ENCODE measurements around the gene STK33. TPM values are rescaled to one million over a fixed set of nuclear protein-coding genes. Genes with fewer than 3 reads are reported as not detected.

STK33 gene
- polyA plus RNA-seq, 1 donor from 2014 or later, result 13.9 TPM

DNA sequence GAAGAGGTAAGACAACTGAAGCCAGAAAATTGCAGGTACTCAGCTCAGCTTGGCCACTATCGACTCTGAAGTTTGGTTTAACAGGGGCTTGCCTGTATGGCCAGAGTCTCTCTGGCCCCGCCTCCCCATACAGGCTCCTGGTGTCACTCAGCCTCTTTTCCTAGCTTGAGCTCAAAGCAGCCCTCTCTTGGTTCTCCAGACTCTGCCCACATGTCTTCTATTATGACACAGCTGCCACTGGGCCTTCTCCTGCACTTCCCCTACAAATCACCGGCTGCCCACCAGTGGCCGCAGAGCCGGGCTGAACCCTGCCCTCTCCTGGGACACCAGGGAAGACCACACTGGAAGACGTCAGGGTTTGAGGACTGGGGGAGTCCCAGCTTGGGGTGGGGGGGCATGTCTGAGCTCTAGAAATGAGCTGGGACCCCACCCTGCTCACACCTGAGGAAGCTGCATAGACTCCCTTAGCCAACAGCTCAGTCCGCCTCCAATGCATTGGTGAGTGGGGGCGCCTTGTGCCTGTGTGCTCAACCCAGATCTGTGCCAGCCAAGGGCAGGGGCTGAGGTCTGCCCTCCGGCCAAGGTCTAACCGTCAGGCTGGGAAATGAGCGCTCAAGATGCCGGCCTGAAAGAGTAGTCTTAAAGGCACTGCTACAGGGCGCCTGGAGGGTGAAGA, 236.0 kb downstream of the STK33 start:
- Histone ChIP-seq H3K4me3 (ENCODE audit: low read length) (no peak overlapping the region), H3K9me3 (ENCODE audit: low read length) (no peaks in the 10 kb centered on the region), H3K27ac (ENCODE audit: low read length) (no peak overlapping the region), H3K9me2 (ENCODE audit: insufficient read depth, low read length) (no peaks in the 10 kb centered on the region), H3K79me2 (replicated peaks; ENCODE audit: insufficient read depth, low read length) (no peaks in the 10 kb centered on the region), H4K20me1 (ENCODE audit: insufficient read depth) (no peaks in the 10 kb centered on the region), H3K36me3 (ENCODE audit: insufficient read depth, low read length) (no peaks in the 10 kb centered on the region), H3K27me3 (ENCODE audit: insufficient read depth, low read depth, low read length) (no peaks in the 10 kb centered on the region), H2AFZ (ENCODE audit: low read depth, low read length) (no peak overlapping the region), H3F3A (ENCODE audit: insufficient read depth, low read length, poor library complexity, severe bottlenecking) (no peaks in the 10 kb centered on the region), H3K9ac (ENCODE audit: low read length) (no peak overlapping the region), H3K4me2 (ENCODE audit: low read length) (no peak overlapping the region)
- TF ChIP-seq SMC3 (conservative IDR thresholded peaks at IDR 0.05; ENCODE audit: poor library complexity) (no peak), POLR2AphosphoS5 (IDR thresholded peaks at IDR 0.05) (no peak), EZH2 (IDR thresholded peaks at IDR 0.05; ENCODE audit: borderline replicate concordance, insufficient read depth, low read length, poor library complexity, severe bottlenecking) (no peak)
- TF ChIP-seq, protein P1, sequence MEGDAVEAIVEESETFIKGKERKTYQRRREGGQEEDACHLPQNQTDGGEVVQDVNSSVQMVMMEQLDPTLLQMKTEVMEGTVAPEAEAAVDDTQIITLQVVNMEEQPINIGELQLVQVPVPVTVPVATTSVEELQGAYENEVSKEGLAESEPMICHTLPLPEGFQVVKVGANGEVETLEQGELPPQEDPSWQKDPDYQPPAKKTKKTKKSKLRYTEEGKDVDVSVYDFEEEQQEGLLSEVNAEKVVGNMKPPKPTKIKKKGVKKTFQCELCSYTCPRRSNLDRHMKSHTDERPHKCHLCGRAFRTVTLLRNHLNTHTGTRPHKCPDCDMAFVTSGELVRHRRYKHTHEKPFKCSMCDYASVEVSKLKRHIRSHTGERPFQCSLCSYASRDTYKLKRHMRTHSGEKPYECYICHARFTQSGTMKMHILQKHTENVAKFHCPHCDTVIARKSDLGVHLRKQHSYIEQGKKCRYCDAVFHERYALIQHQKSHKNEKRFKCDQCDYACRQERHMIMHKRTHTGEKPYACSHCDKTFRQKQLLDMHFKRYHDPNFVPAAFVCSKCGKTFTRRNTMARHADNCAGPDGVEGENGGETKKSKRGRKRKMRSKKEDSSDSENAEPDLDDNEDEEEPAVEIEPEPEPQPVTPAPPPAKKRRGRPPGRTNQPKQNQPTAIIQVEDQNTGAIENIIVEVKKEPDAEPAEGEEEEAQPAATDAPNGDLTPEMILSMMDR (IDR thresholded peaks at IDR 0.05; ENCODE audit: poor library complexity, severe bottlenecking), result no peak

DNA sequence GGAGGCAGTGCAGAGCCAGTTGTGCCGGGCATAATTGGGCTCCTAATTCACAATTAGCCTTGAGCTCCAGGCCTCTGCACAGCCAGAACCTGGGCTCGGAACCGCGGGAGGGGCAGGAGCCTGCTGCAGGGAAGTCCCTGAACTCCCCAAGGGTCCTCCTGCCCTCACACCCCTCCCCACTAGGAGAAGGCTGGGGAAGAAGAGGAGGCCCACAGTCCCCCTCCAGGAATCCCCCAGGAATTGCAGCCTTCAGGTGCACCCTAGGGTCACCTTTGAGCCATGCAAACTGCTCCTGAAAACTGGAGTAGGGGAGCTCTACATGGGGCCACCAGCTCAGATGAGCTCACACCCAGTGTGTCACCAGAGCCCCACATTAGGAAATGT, 236.5 kb downstream of the STK33 start:
- H3K9me3 ChIP-seq (ENCODE audit: low read length), result no peaks in the 10 kb centered on the region
- no peaks in the 10 kb centered on the region for H3K27me3 ChIP-seq (ENCODE audit: insufficient read depth, low read depth, low read length)
- no peaks in the 10 kb centered on the region for H4K20me1 ChIP-seq (ENCODE audit: insufficient read depth)
- no peak overlapping the region for H2AFZ ChIP-seq (ENCODE audit: low read depth, low read length)
- no peaks in the 10 kb centered on the region for H3K9me2 ChIP-seq (ENCODE audit: insufficient read depth, low read length)
- no peak for TF ChIP-seq TAF1 (IDR thresholded peaks at IDR 0.05; ENCODE audit: low read depth)
- no peak for TF ChIP-seq SMC3 (conservative IDR thresholded peaks at IDR 0.05; ENCODE audit: poor library complexity)
- no peak for TF ChIP-seq POLR2AphosphoS5 (IDR thresholded peaks at IDR 0.05)
- no peak for TF ChIP-seq EP300 (conservative IDR thresholded peaks at IDR 0.05; ENCODE audit: poor library complexity, severe bottlenecking)
- no peak for TF ChIP-seq RAD21 (conservative IDR thresholded peaks at IDR 0.05)
- TF ChIP-seq, protein P2, sequence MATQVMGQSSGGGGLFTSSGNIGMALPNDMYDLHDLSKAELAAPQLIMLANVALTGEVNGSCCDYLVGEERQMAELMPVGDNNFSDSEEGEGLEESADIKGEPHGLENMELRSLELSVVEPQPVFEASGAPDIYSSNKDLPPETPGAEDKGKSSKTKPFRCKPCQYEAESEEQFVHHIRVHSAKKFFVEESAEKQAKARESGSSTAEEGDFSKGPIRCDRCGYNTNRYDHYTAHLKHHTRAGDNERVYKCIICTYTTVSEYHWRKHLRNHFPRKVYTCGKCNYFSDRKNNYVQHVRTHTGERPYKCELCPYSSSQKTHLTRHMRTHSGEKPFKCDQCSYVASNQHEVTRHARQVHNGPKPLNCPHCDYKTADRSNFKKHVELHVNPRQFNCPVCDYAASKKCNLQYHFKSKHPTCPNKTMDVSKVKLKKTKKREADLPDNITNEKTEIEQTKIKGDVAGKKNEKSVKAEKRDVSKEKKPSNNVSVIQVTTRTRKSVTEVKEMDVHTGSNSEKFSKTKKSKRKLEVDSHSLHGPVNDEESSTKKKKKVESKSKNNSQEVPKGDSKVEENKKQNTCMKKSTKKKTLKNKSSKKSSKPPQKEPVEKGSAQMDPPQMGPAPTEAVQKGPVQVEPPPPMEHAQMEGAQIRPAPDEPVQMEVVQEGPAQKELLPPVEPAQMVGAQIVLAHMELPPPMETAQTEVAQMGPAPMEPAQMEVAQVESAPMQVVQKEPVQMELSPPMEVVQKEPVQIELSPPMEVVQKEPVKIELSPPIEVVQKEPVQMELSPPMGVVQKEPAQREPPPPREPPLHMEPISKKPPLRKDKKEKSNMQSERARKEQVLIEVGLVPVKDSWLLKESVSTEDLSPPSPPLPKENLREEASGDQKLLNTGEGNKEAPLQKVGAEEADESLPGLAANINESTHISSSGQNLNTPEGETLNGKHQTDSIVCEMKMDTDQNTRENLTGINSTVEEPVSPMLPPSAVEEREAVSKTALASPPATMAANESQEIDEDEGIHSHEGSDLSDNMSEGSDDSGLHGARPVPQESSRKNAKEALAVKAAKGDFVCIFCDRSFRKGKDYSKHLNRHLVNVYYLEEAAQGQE (IDR thresholded peaks at IDR 0.05; ENCODE audit: borderline replicate concordance), result no peak
- no peak for TF ChIP-seq MXI1 (conservative IDR thresholded peaks at IDR 0.05; ENCODE audit: poor library complexity, severe bottlenecking)
- TF ChIP-seq EZH2 (IDR thresholded peaks at IDR 0.05; ENCODE audit: borderline replicate concordance, insufficient read depth, low read length, poor library complexity, severe bottlenecking), result no peak
- H3K4me2 ChIP-seq (ENCODE audit: low read length), result no peak overlapping the region
- no peak overlapping the region for H3K9ac ChIP-seq (ENCODE audit: low read length)
- H3K27ac ChIP-seq (ENCODE audit: low read length), result no peak overlapping the region
- no peak overlapping the region for H3K4me3 ChIP-seq (ENCODE audit: low read length)
- no peaks in the 10 kb centered on the region for H3K36me3 ChIP-seq (ENCODE audit: insufficient read depth, low read length)
- no peaks in the 10 kb centered on the region for H3F3A ChIP-seq (ENCODE audit: insufficient read depth, low read length, poor library complexity, severe bottlenecking)
- H3K79me2 ChIP-seq (replicated peaks; ENCODE audit: insufficient read depth, low read length), result no peaks in the 10 kb centered on the region

Measured in neural cell (in vitro differentiated cells).